Activated B cell treated with CpG ODN at 0.5 μM for 24 hours (primary cell): ENCODE results near the gene ZAP70. TPM values are rescaled to one million over a fixed set of nuclear protein-coding genes. Genes with fewer than 3 reads are reported as not detected.

ENCODE experiments used
- ATAC-seq: fragments of 200-7000 bp; cut with Tn5 transposase; one replicate; pipeline ENCODE4 v1.10.0; 2021; ENCODE audit warnings: low read depth, mild to moderate bottlenecking, moderate library complexity
- CTCF ChIA-PET: fragments of 350-600 bp; sonication (Branson Sonifier 250); formaldehyde crosslinking; loops from one replicate; lab custom pipeline; 2021; ENCODE audit warnings: antibody characterized with exemption; lab: Charles Lee
- POLR2A ChIA-PET: fragments of 350-600 bp; sonication (Branson Sonifier 250); formaldehyde crosslinking; loops from one replicate; lab custom pipeline; 2021; ENCODE audit warnings: antibody characterized with exemption; lab: Charles Lee
- DNase-seq: peaks from one replicate; pipeline ENCODE4 v3.0.0; 2022
- H3K27ac Mint-ChIP-seq: one replicate; pipeline ENCODE4 v1.8.0; 2020; ENCODE audit warnings: mixed read lengths
- H3K27me3 Mint-ChIP-seq: one replicate; pipeline ENCODE4 v1.8.0; 2021; ENCODE audit warnings: mixed read lengths
- H3K36me3 Mint-ChIP-seq: one replicate; pipeline ENCODE4 v1.8.0; 2021; ENCODE audit warnings: low read depth, mixed read lengths
- H3K4me1 Mint-ChIP-seq: one replicate; pipeline ENCODE4 v1.8.0; 2021; ENCODE audit warnings: mixed read lengths
- H3K4me3 Mint-ChIP-seq: one replicate; pipeline ENCODE4 v1.8.0; 2020; ENCODE audit warnings: mild to moderate bottlenecking, mixed read lengths
- H3K9me3 Mint-ChIP-seq: one replicate; pipeline ENCODE4 v1.8.0; 2020; ENCODE audit warnings: mixed read lengths
- CTCF ChIP-seq: fragments of 200-600 bp; IDR thresholded peaks from one replicate; pipeline ENCODE4 v1.8.0; 2022; ENCODE audit warnings: antibody characterized with exemption, mild to moderate bottlenecking
- intact Hi-C: fragments of 100-400 bp; cut with micrococcal nuclease; formaldehyde crosslinking; loops from one replicate; pipeline ENCODE4 v1.15.1; 2024
- total RNA-seq: library from RNA; stranded (reverse); gene quantifications from 2 replicates; pipeline ENCODE4 v1.2.3, GENCODE V29; 2022

The ZAP70 gene
- total RNA-seq, 1 donor from 2014 or later = 4.8 TPM

GRCh38 chr2:97730245-97730644, 16.9 kb downstream of the ZAP70 start:
- TF ChIP-seq CTCF = no peak
- no peak overlapping the region for H3K4me3 Mint-ChIP-seq
- ATAC-seq (no peak), DNase-seq (no peak)
- intact Hi-C loops = no loop called here
- CTCF ChIA-PET = interaction anchor here (2.1 kb wide), 1 partner anchor 10 kb away, joined by 10 read pairs; no protein-coding TSS in a partner anchor
- no peaks in the 10 kb centered on the region for H3K36me3 Mint-ChIP-seq
- POLR2A ChIA-PET = interaction anchor here (1.4 kb wide), 1 partner anchor 12 kb away, joined by 7 read pairs; no protein-coding TSS in a partner anchor
- no peaks in the 10 kb centered on the region for H3K27me3 Mint-ChIP-seq
- no peak overlapping the region for H3K27ac Mint-ChIP-seq
- no peaks in the 10 kb centered on the region for H3K4me1 Mint-ChIP-seq
- no peaks in the 10 kb centered on the region for H3K9me3 Mint-ChIP-seq

- ATAC-seq (no peak), DNase-seq (no peak)
- no peak overlapping the region for H3K4me3 Mint-ChIP-seq
- CTCF ChIA-PET = interaction anchor here (2.1 kb wide), 1 partner anchor 8 kb away, joined by 10 read pairs; no protein-coding TSS in a partner anchor
- no peaks in the 10 kb centered on the region for H3K36me3 Mint-ChIP-seq
- no peak overlapping the region for H3K27ac Mint-ChIP-seq
- POLR2A ChIA-PET = no interaction called here
- no peak for TF ChIP-seq CTCF
- H3K9me3 Mint-ChIP-seq = no peaks in the 10 kb centered on the region
- no peaks in the 10 kb centered on the region for H3K27me3 Mint-ChIP-seq
- intact Hi-C loops = no loop called here
- no peaks in the 10 kb centered on the region for H3K4me1 Mint-ChIP-seq
Observed at GRCh38 chr2:97731274-97732020, 18.1 kb downstream of the ZAP70 start.

GRCh38 chr2:97732436-97733340, 19.3 kb downstream of the ZAP70 start:
- Mint-ChIP-seq H3K27me3 (no peaks in the 10 kb centered on the region), H3K27ac (no peak overlapping the region), H3K4me3 (no peak overlapping the region), H3K36me3 (no peaks in the 10 kb centered on the region), H3K9me3 (no peaks in the 10 kb centered on the region), H3K4me1 (no peaks in the 10 kb centered on the region)
- POLR2A ChIA-PET = no interaction called here
- CTCF ChIA-PET = no interaction called here
- DNase-seq = no peak
- TF ChIP-seq CTCF = no peak
- ATAC-seq = no peak
- intact Hi-C loops = no loop called here

GRCh38 chr2:97733341-97734035, 20.1 kb downstream of the ZAP70 start:
- DNase-seq (no peak), ATAC-seq (no peak)
- Mint-ChIP-seq H3K27ac (no peak overlapping the region), H3K4me1 (no peaks in the 10 kb centered on the region), H3K9me3 (no peaks in the 10 kb centered on the region), H3K27me3 (no peaks in the 10 kb centered on the region), H3K4me3 (no peak overlapping the region), H3K36me3 (no peaks in the 10 kb centered on the region)
- no peak for TF ChIP-seq CTCF
- POLR2A ChIA-PET = no interaction called here
- CTCF ChIA-PET = no interaction called here
- intact Hi-C loops = no loop called here
